ENCODE results near the gene GRK5.

GRK5 gene

GRCh38 chr10:119297207-119297968, 90.0 kb downstream of the GRK5 start:
- DNase-seq (ENCODE audit: low read depth, low spot score), result no peak

GRCh38 chr10:119298810-119299209, 91.4 kb downstream of the GRK5 start:
- DNase-seq (ENCODE audit: low read depth, low spot score), result no peak

- no peak for DNase-seq (ENCODE audit: low read depth, low spot score)
Observed at GRCh38 chr10:119299531-119299930, 92.2 kb downstream of the GRK5 start.

GRCh38 chr10:119301397-119301796, 94.0 kb downstream of the GRK5 start:
- peak; percentile 46 for DNase-seq (ENCODE audit: low read depth, low spot score)

- no peak for DNase-seq (ENCODE audit: low read depth, low spot score)
Observed at GRCh38 chr10:119302172-119302571, 94.8 kb downstream of the GRK5 start.

- DNase-seq (ENCODE audit: low read depth, low spot score), result no peak
Observed at GRCh38 chr10:119302591-119303253, 95.4 kb downstream of the GRK5 start.

- DNase-seq (ENCODE audit: low read depth, low spot score), result no peak
Observed at GRCh38 chr10:119303886-119304285, 96.5 kb downstream of the GRK5 start.

- DNase-seq (ENCODE audit: low read depth, low spot score), result no peak
Observed at GRCh38 chr10:119304541-119304940, 97.2 kb downstream of the GRK5 start.

- DNase-seq (ENCODE audit: low read depth, low spot score), result peak; percentile 74
Observed at GRCh38 chr10:119305860-119306513, 98.6 kb downstream of the GRK5 start.

GRCh38 chr10:119306514-119306951, 99.2 kb downstream of the GRK5 start:
- peak; percentile 50 for DNase-seq (ENCODE audit: low read depth, low spot score)

- DNase-seq (ENCODE audit: low read depth, low spot score), result no peak
Observed at GRCh38 chr10:119306986-119307392, 99.6 kb downstream of the GRK5 start.

GRCh38 chr10:119308089-119308488, 100.7 kb downstream of the GRK5 start:
- no peak for DNase-seq (ENCODE audit: low read depth, low spot score)

- DNase-seq (ENCODE audit: low read depth, low spot score), result no peak
Observed at GRCh38 chr10:119308551-119309422, 101.4 kb downstream of the GRK5 start.

GRCh38 chr10:119309423-119309770, 102.0 kb downstream of the GRK5 start:
- no peak for DNase-seq (ENCODE audit: low read depth, low spot score)

- DNase-seq (ENCODE audit: low read depth, low spot score), result no peak
Observed at GRCh38 chr10:119310806-119311205, 103.4 kb downstream of the GRK5 start.

GRCh38 chr10:119312241-119312640, 104.9 kb downstream of the GRK5 start:
- no peak for DNase-seq (ENCODE audit: low read depth, low spot score)

- DNase-seq (ENCODE audit: low read depth, low spot score), result no peak
Observed at GRCh38 chr10:119313024-119313423, 105.7 kb downstream of the GRK5 start.

- DNase-seq (ENCODE audit: low read depth, low spot score), result no peak
Observed at GRCh38 chr10:119313644-119314043, 106.3 kb downstream of the GRK5 start.

GRCh38 chr10:119314061-119314460, 106.7 kb downstream of the GRK5 start:
- DNase-seq (ENCODE audit: low read depth, low spot score), result no peak

GRCh38 chr10:119314486-119314885, 107.1 kb downstream of the GRK5 start:
- DNase-seq (ENCODE audit: low read depth, low spot score), result no peak

GRCh38 chr10:119315128-119316001, 108.0 kb downstream of the GRK5 start:
- peak; percentile 37 for DNase-seq (ENCODE audit: low read depth, low spot score)
